Kidney epithelial cell (primary cell): Measurements from ENCODE around the gene FAM120A. TPM values are rescaled to one million over a fixed set of nuclear protein-coding genes. Genes with fewer than 3 reads are reported as not detected.

ENCODE experiments used
- DNase-seq: peaks from one replicate; pipeline ENCODE4 v3.0.0-alpha.2; 2010; ENCODE audit warnings: low read depth
- H3K27me3 ChIP-seq: 2 replicates; pipeline ENCODE4 v1.6.0; 2011; ENCODE audit warnings: low read length; ENCODE audit not compliant: control insufficient read depth, insufficient read depth
- H3K36me3 ChIP-seq: 2 replicates; pipeline ENCODE4 v1.5.1; 2011; ENCODE audit warnings: low read length; ENCODE audit not compliant: control insufficient read depth, insufficient read depth
- H3K4me3 ChIP-seq: 2 replicates; pipeline ENCODE4 v1.5.1; 2011; ENCODE audit warnings: low read depth, mild to moderate bottlenecking, control low read depth, low read length
- total RNA-seq: library from RNA; depleted of rRNA; stranded (reverse); fragments of >200 nt; gene quantifications from 2 replicates; pipeline ENCODE4 v1.2.3, GENCODE V29; 2015
- TF ChIP-seq, protein P1 (sequence below): IDR thresholded peaks from 2 replicates; pipeline ENCODE4 v1.5.1; 2011; ENCODE audit warnings: mild to moderate bottlenecking, moderate library complexity, low read length, control low read depth, inconsistent platforms; ENCODE audit not compliant: insufficient read depth, poor library complexity, severe bottlenecking

The FAM120A gene
- total RNA-seq, 1 donor from 2014 or later: 59.0 TPM

GRCh38 chr9:93456504-93456903 is 5.0 kb downstream of the FAM120A start:
- TF ChIP-seq, protein P1, sequence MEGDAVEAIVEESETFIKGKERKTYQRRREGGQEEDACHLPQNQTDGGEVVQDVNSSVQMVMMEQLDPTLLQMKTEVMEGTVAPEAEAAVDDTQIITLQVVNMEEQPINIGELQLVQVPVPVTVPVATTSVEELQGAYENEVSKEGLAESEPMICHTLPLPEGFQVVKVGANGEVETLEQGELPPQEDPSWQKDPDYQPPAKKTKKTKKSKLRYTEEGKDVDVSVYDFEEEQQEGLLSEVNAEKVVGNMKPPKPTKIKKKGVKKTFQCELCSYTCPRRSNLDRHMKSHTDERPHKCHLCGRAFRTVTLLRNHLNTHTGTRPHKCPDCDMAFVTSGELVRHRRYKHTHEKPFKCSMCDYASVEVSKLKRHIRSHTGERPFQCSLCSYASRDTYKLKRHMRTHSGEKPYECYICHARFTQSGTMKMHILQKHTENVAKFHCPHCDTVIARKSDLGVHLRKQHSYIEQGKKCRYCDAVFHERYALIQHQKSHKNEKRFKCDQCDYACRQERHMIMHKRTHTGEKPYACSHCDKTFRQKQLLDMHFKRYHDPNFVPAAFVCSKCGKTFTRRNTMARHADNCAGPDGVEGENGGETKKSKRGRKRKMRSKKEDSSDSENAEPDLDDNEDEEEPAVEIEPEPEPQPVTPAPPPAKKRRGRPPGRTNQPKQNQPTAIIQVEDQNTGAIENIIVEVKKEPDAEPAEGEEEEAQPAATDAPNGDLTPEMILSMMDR: no peak
- DNase-seq: no peak
- Histone ChIP-seq H3K4me3 (no peak overlapping the region), H3K36me3 (peaks cover 1% of the 10 kb centered on the region), H3K27me3 (no peaks in the 10 kb centered on the region)

GRCh38 chr9:93457006-93457405 is 5.5 kb downstream of the FAM120A start:
- TF ChIP-seq, protein P1: no peak
- no peak for DNase-seq

DNA sequence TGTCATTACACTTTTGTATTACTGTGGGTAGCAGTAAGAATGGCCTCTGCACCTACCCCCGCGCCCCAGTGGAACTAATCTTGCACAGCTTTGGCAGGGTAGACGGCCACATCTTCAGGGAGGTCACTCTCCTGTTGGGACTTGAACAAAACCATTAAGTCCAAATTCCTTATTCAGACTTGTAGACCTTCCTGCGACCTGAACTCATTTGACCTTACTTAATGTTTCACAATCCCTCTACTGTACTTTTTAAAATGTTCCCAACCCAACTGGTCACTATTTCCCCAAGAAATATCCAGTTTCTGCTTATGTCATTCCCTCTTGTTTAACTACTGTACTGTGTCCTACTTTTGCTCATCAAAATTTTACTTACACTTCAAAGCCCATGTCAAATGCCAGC is 7.2 kb downstream of the FAM120A start:
- no peak for DNase-seq
- Histone ChIP-seq H3K4me3 (no peak overlapping the region), H3K36me3 (peaks cover 1% of the 10 kb centered on the region), H3K27me3 (no peaks in the 10 kb centered on the region)
- TF ChIP-seq, protein P1: no peak

More at GRCh38 chr9:93457006-93457405, 5.5 kb downstream of the FAM120A start:
- Histone ChIP-seq H3K36me3 (peaks cover 1% of the 10 kb centered on the region), H3K4me3 (no peak overlapping the region), H3K27me3 (no peaks in the 10 kb centered on the region)

DNA sequence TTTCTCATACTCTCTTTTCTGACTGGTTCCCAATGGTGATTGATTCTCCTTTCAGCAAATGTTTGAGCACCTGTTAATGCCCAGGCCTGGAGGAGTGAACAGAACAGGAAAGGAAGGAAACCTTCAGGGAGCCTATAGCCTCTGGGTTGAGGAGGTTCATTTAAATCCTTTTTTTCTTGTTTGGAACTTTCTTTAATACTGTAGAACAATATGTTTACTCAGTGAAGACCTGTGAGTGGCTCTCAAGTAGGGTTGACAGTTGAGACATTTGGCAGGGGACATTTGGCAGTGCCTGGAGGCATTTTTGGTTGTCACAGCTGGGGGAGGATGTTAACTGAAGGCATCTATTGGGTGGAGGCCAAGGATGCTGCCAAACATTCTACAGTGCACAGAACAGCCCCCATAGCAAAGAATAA is 8.0 kb downstream of the FAM120A start:
- no peaks in the 10 kb centered on the region for H3K27me3 ChIP-seq
- no peak for DNase-seq
- TF ChIP-seq, protein P1: no peak
- no peak overlapping the region for H3K4me3 ChIP-seq
- H3K36me3 ChIP-seq: peaks cover 1% of the 10 kb centered on the region

DNA sequence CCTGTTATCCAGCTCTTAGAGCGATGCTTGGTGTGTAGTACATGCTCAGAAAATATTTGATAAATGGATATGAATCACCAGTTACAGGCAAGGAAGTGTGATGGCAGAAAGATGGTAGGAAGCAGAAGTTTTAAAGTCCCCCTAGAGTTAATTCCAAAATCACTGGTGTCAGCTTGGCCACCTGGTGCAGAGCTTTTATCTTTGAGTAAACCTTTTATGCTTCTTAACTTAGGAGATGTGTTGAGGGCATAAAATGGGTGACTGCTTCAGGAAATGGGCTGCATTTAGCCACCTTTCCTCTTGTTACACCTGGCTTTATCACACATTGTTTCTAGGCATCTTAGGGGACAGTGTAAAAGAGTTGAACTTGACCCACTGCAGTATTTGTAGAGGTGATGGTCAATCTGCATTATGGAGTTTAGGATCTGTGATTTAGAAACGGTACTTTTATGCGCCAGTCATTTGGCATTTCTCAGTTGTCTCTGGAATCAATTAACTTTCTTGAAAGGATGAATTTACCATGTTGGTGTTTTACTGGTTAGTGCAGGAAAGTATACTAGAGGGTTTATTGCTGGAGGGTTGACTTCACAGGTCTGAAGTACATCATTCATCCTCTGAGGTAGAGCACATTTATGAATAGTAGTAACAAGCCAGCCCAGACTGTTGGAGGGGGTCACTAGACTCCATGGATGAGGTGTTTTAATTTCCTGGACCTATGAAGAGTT is 9.4 kb downstream of the FAM120A start:
- Histone ChIP-seq H3K4me3 (no peak overlapping the region), H3K36me3 (peaks cover 1% of the 10 kb centered on the region), H3K27me3 (no peaks in the 10 kb centered on the region)
- no peak for DNase-seq
- TF ChIP-seq, protein P1: no peak

DNA sequence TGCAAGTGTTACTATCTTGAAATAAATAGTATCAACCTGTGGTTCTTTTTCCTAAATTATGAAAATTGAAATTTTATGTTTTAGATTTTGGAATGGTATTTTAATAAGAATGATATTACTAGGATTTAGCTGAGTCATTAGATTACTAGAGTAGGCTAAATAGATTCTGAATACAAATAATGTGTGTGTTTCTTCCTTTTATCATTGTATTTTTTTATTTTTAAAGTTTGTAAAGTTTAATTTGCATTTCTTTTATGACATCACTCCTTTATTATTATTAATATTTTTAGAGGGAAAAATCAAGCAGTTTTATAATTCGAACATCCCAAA is 9.9 kb downstream of the FAM120A start:
- H3K4me3 ChIP-seq: no peak overlapping the region
- TF ChIP-seq, protein P1: no peak
- no peak for DNase-seq
- peaks cover 1% of the 10 kb centered on the region for H3K36me3 ChIP-seq
- no peaks in the 10 kb centered on the region for H3K27me3 ChIP-seq
